GM23338 (cell line): ENCODE data around the gene NEURL1. TPM values are rescaled to one million over a fixed set of nuclear protein-coding genes. Genes with fewer than 3 reads are reported as not detected.

Experiments
- ATAC-seq: fragments of 200-7000 bp; cut with Tn5 transposase; 3 replicates; pipeline ENCODE4 v1.9.1; 2020
- DNase-seq: peaks from one replicate; pipeline ENCODE4 v3.0.0-alpha.2; 2015; ENCODE audit warnings: low spot score
- H2AFZ ChIP-seq: fragments of 200-600 bp; sonication (generic); 2 replicates; pipeline ENCODE4 v1.8.0; 2016; ENCODE audit warnings: antibody characterized with exemption, mild to moderate bottlenecking, moderate library complexity
- H3F3A ChIP-seq: fragments of 200-600 bp; sonication (generic); replicated peaks from 2 replicates; pipeline ENCODE4 v1.8.0; 2017; ENCODE audit warnings: antibody characterized with exemption, mixed run types, low read depth
- H3K27ac ChIP-seq: fragments of 200-600 bp; sonication (generic); 2 replicates; pipeline ENCODE4 v1.6.1; 2016; ENCODE audit warnings: low read depth
- H3K27me3 ChIP-seq: fragments of 200-600 bp; sonication (generic); 2 replicates; pipeline ENCODE4 v1.8.0; 2016; ENCODE audit warnings: mild to moderate bottlenecking, mixed run types, moderate library complexity; ENCODE audit not compliant: insufficient read depth
- H3K36me3 ChIP-seq: fragments of 200-600 bp; sonication (generic); 2 replicates; pipeline ENCODE4 v1.8.0; 2016; ENCODE audit warnings: mild to moderate bottlenecking; ENCODE audit not compliant: insufficient read depth
- H3K4me1 ChIP-seq: fragments of 200-600 bp; sonication (generic); 2 replicates; pipeline ENCODE4 v1.8.0; 2016; ENCODE audit warnings: mild to moderate bottlenecking, moderate library complexity; ENCODE audit not compliant: insufficient read depth
- H3K4me2 ChIP-seq: fragments of 200-600 bp; sonication (generic); 2 replicates; pipeline ENCODE4 v1.7.1; 2017; ENCODE audit warnings: mixed run types
- H3K4me3 ChIP-seq: fragments of 200-600 bp; sonication (generic); 2 replicates; pipeline ENCODE4 v1.6.1; 2016; ENCODE audit warnings: mixed run types
- H3K79me2 ChIP-seq: fragments of 200-600 bp; sonication (generic); replicated peaks from 2 replicates; pipeline ENCODE4 v1.8.0; 2017; ENCODE audit warnings: mild to moderate bottlenecking; ENCODE audit not compliant: insufficient read depth
- H3K9me2 ChIP-seq: fragments of 200-600 bp; sonication (generic); 2 replicates; pipeline ENCODE4 v1.8.0; 2017; ENCODE audit not compliant: insufficient read depth
- H4K20me1 ChIP-seq: fragments of 200-600 bp; sonication (generic); replicated peaks from 2 replicates; pipeline ENCODE4 v1.8.0; 2017; ENCODE audit warnings: mild to moderate bottlenecking; ENCODE audit not compliant: insufficient read depth
- H3K27ac Mint-ChIP-seq: 2 replicates; pipeline ENCODE4 v1.8.0; 2020; ENCODE audit warnings: inconsistent platforms, mild to moderate bottlenecking, moderate library complexity, mixed read lengths
- H3K27me3 Mint-ChIP-seq: 3 replicates; pipeline ENCODE4 v1.8.0; 2022; ENCODE audit warnings: low read depth, mild to moderate bottlenecking, moderate library complexity, mixed read lengths, inconsistent platforms; ENCODE audit not compliant: insufficient read depth, poor library complexity
- H3K36me3 Mint-ChIP-seq: 3 replicates; pipeline ENCODE4 v1.8.0; 2021; ENCODE audit warnings: low read depth, mild to moderate bottlenecking, inconsistent platforms, moderate library complexity, mixed read lengths
- H3K4me1 Mint-ChIP-seq: 3 replicates; pipeline ENCODE4 v1.8.0; 2020; ENCODE audit warnings: mild to moderate bottlenecking, inconsistent platforms, mixed read lengths
- H3K4me3 Mint-ChIP-seq: 3 replicates; pipeline ENCODE4 v1.8.0; 2021; ENCODE audit warnings: moderate library complexity, mild to moderate bottlenecking, inconsistent platforms, mixed read lengths
- H3K9me3 Mint-ChIP-seq: 3 replicates; pipeline ENCODE4 v1.8.0; 2020; ENCODE audit warnings: moderate library complexity, mild to moderate bottlenecking, inconsistent platforms, mixed read lengths
- EZH2 ChIP-seq: fragments of 200-600 bp; sonication (generic); IDR thresholded peaks from one replicate; pipeline ENCODE4 v1.8.0; 2017; ENCODE audit warnings: antibody characterized with exemption, mild to moderate bottlenecking, low read depth; ENCODE audit not compliant: unreplicated experiment
- NANOG ChIP-seq: IDR thresholded peaks from 2 replicates; pipeline ENCODE4 v1.6.1; 2016; ENCODE audit warnings: antibody characterized with exemption, borderline replicate concordance
- POLR2AphosphoS5 ChIP-seq: IDR thresholded peaks from 2 replicates; pipeline ENCODE4 v1.6.1; 2016; ENCODE audit warnings: antibody characterized with exemption, low read depth
- STAT1 ChIP-seq: IDR thresholded peaks from one replicate; pipeline ENCODE4 v1.6.1; 2016; ENCODE audit warnings: antibody characterized with exemption; ENCODE audit not compliant: unreplicated experiment
- ZNF114 ChIP-seq: fragments of 250-450 bp; sonication (Bioruptor Pico); IDR thresholded peaks from 2 replicates; pipeline ENCODE4 v1.5.0; 2020; ENCODE audit warnings: mild to moderate bottlenecking, moderate library complexity
- polyA plus RNA-seq: library from polyadenylated mRNA; unstranded; fragments of >200 nt; fragmentation: Nextera tagmentation; extraction: Ambion mirVana; gene quantifications from 2 replicates; pipeline ENCODE4 v1.2.1, GENCODE V29; 2016
- total RNA-seq: library from RNA; depleted of rRNA; stranded (reverse); fragments of >200 nt; shearing (Covaris generic); gene quantifications from 2 replicates; pipeline ENCODE4 v1.2.3, GENCODE V29; 2014
- TF ChIP-seq, protein P1 (sequence below): IDR thresholded peaks from one replicate; pipeline ENCODE4 v1.6.1; 2018; ENCODE audit warnings: antibody characterized with exemption; ENCODE audit not compliant: unreplicated experiment
- TF ChIP-seq, protein P2 (sequence below): fragments of 250-450 bp; sonication (Bioruptor Pico); IDR thresholded peaks from 2 replicates; pipeline ENCODE4 v1.5.0; 2020; ENCODE audit warnings: mild to moderate bottlenecking, moderate library complexity

The NEURL1 gene
- total and polyA plus RNA-seq, 2 experiments from 2014 or later, result 0.82 to 1.1 TPM

DNA sequence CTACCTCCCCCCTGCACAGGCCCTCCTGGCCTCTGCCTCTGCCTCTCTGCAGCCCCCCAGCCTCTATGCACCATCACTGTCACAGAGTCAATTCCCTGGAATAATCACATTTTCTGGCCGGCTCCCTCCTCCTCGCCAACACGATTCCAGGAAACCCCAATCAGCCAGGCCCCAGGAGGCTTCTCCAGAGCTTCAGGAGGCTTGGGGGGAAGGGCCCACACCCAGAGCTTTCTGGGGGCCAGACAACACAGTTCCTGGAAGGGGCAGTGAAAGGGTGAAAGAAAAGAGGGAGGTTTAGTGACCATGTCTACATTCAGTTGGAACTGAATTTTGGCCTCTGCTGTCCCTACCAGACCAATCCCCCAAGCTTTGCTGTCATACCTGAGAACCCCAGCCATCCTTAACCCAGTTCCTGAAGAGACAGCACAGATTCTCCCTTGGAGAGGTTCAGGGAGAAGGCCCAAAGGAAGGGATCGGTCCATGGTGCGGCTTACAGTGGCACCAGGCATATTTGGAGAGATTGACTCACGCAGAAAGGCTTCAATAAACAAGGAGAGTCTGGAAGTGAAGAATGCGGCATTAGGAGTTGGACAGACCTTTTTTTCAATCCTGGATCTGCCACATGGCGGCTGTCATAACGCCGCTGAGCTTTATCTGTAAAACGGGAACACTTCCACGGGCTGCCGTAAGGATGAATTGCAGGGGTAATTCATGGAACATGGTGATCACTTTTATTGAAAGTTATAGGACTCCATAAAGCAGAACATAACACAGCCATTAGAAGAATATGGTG, 89.0 kb downstream of the NEURL1 start:
- Histone ChIP-seq H3K27ac (no peak overlapping the region), H3K4me2 (no peak overlapping the region), H3K36me3 (no peaks in the 10 kb centered on the region), H3K9me2 (peaks cover 5% of the 10 kb centered on the region; the same call in 1 of the 2 replicates), H3K27me3 (peaks cover 37% of the 10 kb centered on the region), H3K4me3 (no peak overlapping the region), H3K4me1 (no peaks in the 10 kb centered on the region), H3F3A (no peaks in the 10 kb centered on the region), H4K20me1 (no peaks in the 10 kb centered on the region), H2AFZ (no peak overlapping the region), H3K79me2 (no peaks in the 10 kb centered on the region)
- H3K36me3 Mint-ChIP-seq, result peaks cover 3% of the 10 kb centered on the region; the same call in 1 of the 3 replicates
- H3K9me3 Mint-ChIP-seq, result peaks cover 9% of the 10 kb centered on the region
- ATAC-seq, result no peak
- peaks cover 2% of the 10 kb centered on the region; the same call in 2 of the 3 replicates for H3K4me1 Mint-ChIP-seq
- H3K4me3 Mint-ChIP-seq, result no peak overlapping the region
- DNase-seq, result no peak
- H3K27ac Mint-ChIP-seq, result no peak overlapping the region
- TF ChIP-seq STAT1 (no peak), NANOG (no peak), ZNF114 (no peak), EZH2 (no peak), POLR2AphosphoS5 (no peak)
- TF ChIP-seq, protein P1, sequence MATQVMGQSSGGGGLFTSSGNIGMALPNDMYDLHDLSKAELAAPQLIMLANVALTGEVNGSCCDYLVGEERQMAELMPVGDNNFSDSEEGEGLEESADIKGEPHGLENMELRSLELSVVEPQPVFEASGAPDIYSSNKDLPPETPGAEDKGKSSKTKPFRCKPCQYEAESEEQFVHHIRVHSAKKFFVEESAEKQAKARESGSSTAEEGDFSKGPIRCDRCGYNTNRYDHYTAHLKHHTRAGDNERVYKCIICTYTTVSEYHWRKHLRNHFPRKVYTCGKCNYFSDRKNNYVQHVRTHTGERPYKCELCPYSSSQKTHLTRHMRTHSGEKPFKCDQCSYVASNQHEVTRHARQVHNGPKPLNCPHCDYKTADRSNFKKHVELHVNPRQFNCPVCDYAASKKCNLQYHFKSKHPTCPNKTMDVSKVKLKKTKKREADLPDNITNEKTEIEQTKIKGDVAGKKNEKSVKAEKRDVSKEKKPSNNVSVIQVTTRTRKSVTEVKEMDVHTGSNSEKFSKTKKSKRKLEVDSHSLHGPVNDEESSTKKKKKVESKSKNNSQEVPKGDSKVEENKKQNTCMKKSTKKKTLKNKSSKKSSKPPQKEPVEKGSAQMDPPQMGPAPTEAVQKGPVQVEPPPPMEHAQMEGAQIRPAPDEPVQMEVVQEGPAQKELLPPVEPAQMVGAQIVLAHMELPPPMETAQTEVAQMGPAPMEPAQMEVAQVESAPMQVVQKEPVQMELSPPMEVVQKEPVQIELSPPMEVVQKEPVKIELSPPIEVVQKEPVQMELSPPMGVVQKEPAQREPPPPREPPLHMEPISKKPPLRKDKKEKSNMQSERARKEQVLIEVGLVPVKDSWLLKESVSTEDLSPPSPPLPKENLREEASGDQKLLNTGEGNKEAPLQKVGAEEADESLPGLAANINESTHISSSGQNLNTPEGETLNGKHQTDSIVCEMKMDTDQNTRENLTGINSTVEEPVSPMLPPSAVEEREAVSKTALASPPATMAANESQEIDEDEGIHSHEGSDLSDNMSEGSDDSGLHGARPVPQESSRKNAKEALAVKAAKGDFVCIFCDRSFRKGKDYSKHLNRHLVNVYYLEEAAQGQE, result no peak
- H3K27me3 Mint-ChIP-seq, result peaks cover 30% of the 10 kb centered on the region

DNA sequence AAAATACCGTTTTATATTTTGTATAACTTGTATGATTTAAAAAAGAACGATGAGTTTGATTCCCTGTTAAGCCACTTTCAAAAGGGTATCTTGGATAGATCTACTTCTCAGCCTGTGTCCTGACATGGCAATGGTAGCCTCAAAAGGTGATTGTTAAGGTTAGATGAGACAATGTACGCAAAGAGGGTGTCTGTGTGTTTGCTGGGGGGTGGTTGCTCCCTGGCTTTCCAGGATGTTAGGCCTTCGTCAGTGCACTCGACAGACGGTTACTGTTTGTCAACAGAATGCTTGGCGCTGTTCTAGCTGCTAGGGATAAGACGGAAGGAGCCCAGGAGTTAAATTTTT, 90.3 kb downstream of the NEURL1 start:
- no peaks in the 10 kb centered on the region for H3K79me2 ChIP-seq
- H3F3A ChIP-seq, result no peaks in the 10 kb centered on the region
- Mint-ChIP-seq H3K27ac (no peak overlapping the region), H3K27me3 (peaks cover 30% of the 10 kb centered on the region), H3K36me3 (peaks cover 3% of the 10 kb centered on the region; the same call in 1 of the 3 replicates), H3K4me1 (peaks cover 2% of the 10 kb centered on the region; the same call in 2 of the 3 replicates), H3K9me3 (peaks cover 12% of the 10 kb centered on the region), H3K4me3 (peak overlapping the region; percentile 49)
- H3K9me2 ChIP-seq, result peaks cover 5% of the 10 kb centered on the region; the same call in 1 of the 2 replicates
- DNase-seq, result no peak
- no peak overlapping the region for H3K27ac ChIP-seq
- ATAC-seq, result no peak
- H3K4me2 ChIP-seq, result peak overlapping the region; percentile 73; the same call in 1 of the 2 replicates
- peak overlapping the region; percentile 96 for H2AFZ ChIP-seq
- H3K36me3 ChIP-seq, result no peaks in the 10 kb centered on the region
- H3K27me3 ChIP-seq, result peaks cover 37% of the 10 kb centered on the region
- peak overlapping the region; percentile 47; the same call in 1 of the 2 replicates for H3K4me3 ChIP-seq
- no peaks in the 10 kb centered on the region for H4K20me1 ChIP-seq
- no peaks in the 10 kb centered on the region for H3K4me1 ChIP-seq
- TF ChIP-seq, protein P1, result no peak
- TF ChIP-seq, protein P2, sequence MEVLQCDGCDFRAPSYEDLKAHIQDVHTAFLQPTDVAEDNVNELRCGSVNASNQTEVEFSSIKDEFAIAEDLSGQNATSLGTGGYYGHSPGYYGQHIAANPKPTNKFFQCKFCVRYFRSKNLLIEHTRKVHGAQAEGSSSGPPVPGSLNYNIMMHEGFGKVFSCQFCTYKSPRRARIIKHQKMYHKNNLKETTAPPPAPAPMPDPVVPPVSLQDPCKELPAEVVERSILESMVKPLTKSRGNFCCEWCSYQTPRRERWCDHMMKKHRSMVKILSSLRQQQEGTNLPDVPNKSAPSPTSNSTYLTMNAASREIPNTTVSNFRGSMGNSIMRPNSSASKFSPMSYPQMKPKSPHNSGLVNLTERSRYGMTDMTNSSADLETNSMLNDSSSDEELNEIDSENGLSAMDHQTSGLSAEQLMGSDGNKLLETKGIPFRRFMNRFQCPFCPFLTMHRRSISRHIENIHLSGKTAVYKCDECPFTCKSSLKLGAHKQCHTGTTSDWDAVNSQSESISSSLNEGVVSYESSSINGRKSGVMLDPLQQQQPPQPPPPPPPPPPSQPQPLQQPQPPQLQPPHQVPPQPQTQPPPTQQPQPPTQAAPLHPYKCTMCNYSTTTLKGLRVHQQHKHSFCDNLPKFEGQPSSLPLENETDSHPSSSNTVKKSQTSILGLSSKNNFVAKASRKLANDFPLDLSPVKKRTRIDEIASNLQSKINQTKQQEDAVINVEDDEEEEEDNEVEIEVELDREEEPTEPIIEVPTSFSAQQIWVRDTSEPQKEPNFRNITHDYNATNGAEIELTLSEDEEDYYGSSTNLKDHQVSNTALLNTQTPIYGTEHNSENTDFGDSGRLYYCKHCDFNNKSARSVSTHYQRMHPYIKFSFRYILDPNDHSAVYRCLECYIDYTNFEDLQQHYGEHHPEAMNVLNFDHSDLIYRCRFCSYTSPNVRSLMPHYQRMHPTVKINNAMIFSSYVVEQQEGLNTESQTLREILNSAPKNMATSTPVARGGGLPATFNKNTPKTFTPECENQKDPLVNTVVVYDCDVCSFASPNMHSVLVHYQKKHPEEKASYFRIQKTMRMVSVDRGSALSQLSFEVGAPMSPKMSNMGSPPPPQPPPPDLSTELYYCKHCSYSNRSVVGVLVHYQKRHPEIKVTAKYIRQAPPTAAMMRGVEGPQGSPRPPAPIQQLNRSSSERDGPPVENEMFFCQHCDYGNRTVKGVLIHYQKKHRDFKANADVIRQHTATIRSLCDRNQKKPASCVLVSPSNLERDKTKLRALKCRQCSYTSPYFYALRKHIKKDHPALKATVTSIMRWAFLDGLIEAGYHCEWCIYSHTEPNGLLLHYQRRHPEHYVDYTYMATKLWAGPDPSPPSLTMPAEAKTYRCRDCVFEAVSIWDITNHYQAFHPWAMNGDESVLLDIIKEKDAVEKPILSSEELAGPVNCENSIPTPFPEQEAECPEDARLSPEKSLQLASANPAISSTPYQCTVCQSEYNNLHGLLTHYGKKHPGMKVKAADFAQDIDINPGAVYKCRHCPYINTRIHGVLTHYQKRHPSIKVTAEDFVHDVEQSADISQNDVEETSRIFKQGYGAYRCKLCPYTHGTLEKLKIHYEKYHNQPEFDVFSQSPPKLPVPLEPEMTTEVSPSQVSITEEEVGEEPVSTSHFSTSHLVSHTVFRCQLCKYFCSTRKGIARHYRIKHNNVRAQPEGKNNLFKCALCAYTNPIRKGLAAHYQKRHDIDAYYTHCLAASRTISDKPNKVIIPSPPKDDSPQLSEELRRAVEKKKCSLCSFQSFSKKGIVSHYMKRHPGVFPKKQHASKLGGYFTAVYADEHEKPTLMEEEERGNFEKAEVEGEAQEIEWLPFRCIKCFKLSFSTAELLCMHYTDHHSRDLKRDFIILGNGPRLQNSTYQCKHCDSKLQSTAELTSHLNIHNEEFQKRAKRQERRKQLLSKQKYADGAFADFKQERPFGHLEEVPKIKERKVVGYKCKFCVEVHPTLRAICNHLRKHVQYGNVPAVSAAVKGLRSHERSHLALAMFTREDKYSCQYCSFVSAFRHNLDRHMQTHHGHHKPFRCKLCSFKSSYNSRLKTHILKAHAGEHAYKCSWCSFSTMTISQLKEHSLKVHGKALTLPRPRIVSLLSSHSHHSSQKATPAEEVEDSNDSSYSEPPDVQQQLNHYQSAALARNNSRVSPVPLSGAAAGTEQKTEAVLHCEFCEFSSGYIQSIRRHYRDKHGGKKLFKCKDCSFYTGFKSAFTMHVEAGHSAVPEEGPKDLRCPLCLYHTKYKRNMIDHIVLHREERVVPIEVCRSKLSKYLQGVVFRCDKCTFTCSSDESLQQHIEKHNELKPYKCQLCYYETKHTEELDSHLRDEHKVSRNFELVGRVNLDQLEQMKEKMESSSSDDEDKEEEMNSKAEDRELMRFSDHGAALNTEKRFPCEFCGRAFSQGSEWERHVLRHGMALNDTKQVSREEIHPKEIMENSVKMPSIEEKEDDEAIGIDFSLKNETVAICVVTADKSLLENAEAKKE (CRISPR knock-in tag), result no peak
